ENCODE data around the gene E2F1. TPM values are rescaled to one million over a fixed set of nuclear protein-coding genes. Genes with fewer than 3 reads are reported as not detected.

The E2F1 gene
- total RNA-seq, 1 donor from 2014 or later, result 3.9 TPM

GRCh38 chr20:33684533-33685327, 1.5 kb downstream of the E2F1 start:
- DNase-seq (no peak), ATAC-seq (no peak)
- no peak for TF ChIP-seq CTCF (IDR thresholded peaks at IDR 0.05)
- Histone ChIP-seq H3K4me3 (peak overlapping the region; percentile 51), H3K9me3 (no peaks in the 10 kb centered on the region), H3K27me3 (ENCODE audit: low read depth) (no peaks in the 10 kb centered on the region), H3K27ac (peak overlapping the region; percentile 6), H3K4me1 (peaks cover 37% of the 10 kb centered on the region), H3K36me3 (no peaks in the 10 kb centered on the region)
- intact Hi-C loops (cut with DNase I), result no loop called here

GRCh38 chr20:33681728-33682353, 4.3 kb downstream of the E2F1 start:
- Histone ChIP-seq H3K27me3 (ENCODE audit: low read depth) (no peaks in the 10 kb centered on the region), H3K9me3 (no peaks in the 10 kb centered on the region), H3K4me1 (peaks cover 24% of the 10 kb centered on the region), H3K36me3 (no peaks in the 10 kb centered on the region), H3K27ac (no peak overlapping the region), H3K4me3 (no peak overlapping the region)
- ATAC-seq (no peak), DNase-seq (no peak)
- no peak for TF ChIP-seq CTCF (IDR thresholded peaks at IDR 0.05)
- intact Hi-C loops (cut with DNase I), result no loop called here

DNA sequence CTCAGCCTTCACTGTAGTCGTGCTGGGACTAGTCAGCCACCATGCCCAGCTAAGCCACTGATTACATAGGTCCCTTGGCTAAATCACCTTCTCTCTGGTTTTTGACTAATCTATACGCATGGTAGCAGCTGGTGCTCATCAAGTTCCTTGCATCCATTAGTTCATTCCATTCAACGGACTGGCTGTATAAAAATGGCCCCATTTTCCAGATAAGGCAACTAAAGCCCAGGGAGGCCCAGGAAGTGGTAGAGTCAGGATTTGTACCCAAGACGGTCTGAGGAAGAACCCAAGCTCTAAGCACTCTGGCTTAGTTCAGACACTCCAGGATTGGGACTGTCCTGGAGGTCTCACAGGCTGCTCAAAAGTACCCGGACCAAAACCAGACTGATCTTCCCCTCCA, 4.9 kb downstream of the E2F1 start:
- no peak overlapping the region for H3K27ac ChIP-seq
- H3K4me1 ChIP-seq, result peaks cover 21% of the 10 kb centered on the region
- no peak overlapping the region for H3K4me3 ChIP-seq
- no peaks in the 10 kb centered on the region for H3K9me3 ChIP-seq
- no peaks in the 10 kb centered on the region for H3K27me3 ChIP-seq (ENCODE audit: low read depth)
- ATAC-seq, result no peak
- TF ChIP-seq CTCF (IDR thresholded peaks at IDR 0.05), result no peak
- intact Hi-C loops (cut with DNase I), result no loop called here
- no peak for DNase-seq
- no peaks in the 10 kb centered on the region for H3K36me3 ChIP-seq

DNA sequence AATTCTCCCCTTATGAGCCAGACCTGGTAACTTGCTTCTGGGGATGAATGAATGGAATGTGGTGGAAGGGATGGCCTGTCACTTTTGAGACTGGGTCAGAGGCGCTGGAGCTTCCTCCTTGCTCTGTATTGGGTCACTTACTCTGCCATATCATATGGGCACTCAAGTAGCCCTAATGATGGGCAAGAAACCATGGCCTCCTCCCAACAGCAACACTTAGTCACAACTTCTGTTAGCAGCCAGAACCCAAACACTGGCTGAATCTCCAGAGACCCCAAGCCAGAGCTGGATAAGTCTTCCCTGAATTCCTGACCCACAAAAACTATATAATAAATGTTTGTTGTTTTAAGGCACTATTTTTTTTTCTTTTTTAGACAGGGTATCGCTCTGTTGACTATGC, 5.5 kb downstream of the E2F1 start:
- peaks cover 27% of the 10 kb centered on the region for H3K4me1 ChIP-seq

More for the DNA sequence above, 5.5 kb downstream of the E2F1 start:
- no peak for ATAC-seq
- Histone ChIP-seq H3K36me3 (no peaks in the 10 kb centered on the region), H3K9me3 (no peaks in the 10 kb centered on the region), H3K4me3 (no peak overlapping the region), H3K27ac (no peak overlapping the region), H3K27me3 (ENCODE audit: low read depth) (no peaks in the 10 kb centered on the region)
- TF ChIP-seq CTCF (IDR thresholded peaks at IDR 0.05), result no peak
- intact Hi-C loops (cut with DNase I), result no loop called here
- no peak for DNase-seq

Data from lower lobe of right lung (tissue), 2 donors.